K562 (cell line): ENCODE data around the gene RNASEH2A. TPM values are rescaled to one million over a fixed set of nuclear protein-coding genes. Genes with fewer than 3 reads are reported as not detected.

Source experiments
- AFF4 ChIP-seq: sonication (generic); formaldehyde crosslinking; IDR thresholded peaks from 2 replicates; pipeline ENCODE4 v1.8.0; 2023; ENCODE audit warnings: mild to moderate bottlenecking, missing genetic modification reagents
- ATF3 ChIP-seq, 2 experiments: fragments of 450-650 bp in 1 of 2; sonication (generic) in 1 of 2; formaldehyde crosslinking in 1 of 2; IDR thresholded peaks in 1 of 2; conservative IDR thresholded peaks in 1 of 2; 2 replicates each; pipeline versions ENCODE4 v1.6.1 to v1.8.1; 2016 to 2023; ENCODE audit warnings: mild to moderate bottlenecking in 2 of 2, moderate library complexity in 2 of 2, inconsistent platforms in 1 of 2, missing genetic modification reagents in 1 of 2
- CBFB ChIP-seq: sonication (generic); formaldehyde crosslinking; IDR thresholded peaks from 2 replicates; pipeline ENCODE4 v1.4.0; 2020; ENCODE audit warnings: mild to moderate bottlenecking, missing genetic modification reagents
- JUN ChIP-seq, 2 experiments: sonication (generic) in 1 of 2; formaldehyde crosslinking in 1 of 2; IDR thresholded peaks; 2 replicates each; pipeline versions ENCODE4 v1.6.1 to v1.8.0; 2012 to 2022; ENCODE audit warnings: borderline replicate concordance in 2 of 2, mild to moderate bottlenecking in 2 of 2, improper control_type of control experiment in 1 of 2, low read depth in 1 of 2, low read length in 1 of 2, missing genetic modification reagents in 1 of 2
- MAZ ChIP-seq, 2 experiments: fragments of 450-650 bp in 1 of 2; sonication (generic) in 1 of 2; formaldehyde crosslinking; IDR thresholded peaks in 1 of 2; conservative IDR thresholded peaks in 1 of 2; 2 replicates each; pipeline versions ENCODE4 v1.4.0 to v1.5.0; 2020; ENCODE audit warnings: mild to moderate bottlenecking in 1 of 2, missing genetic modification reagents in 1 of 2
- POU5F1 ChIP-seq: fragments of 150-350 bp; IDR thresholded peaks from 2 replicates; pipeline ENCODE4 v1.6.1; 2014; ENCODE audit warnings: borderline replicate concordance, low read length, low read depth, mild to moderate bottlenecking; ENCODE audit not compliant: partially characterized antibody
- PYGO2 ChIP-seq: fragments of 450-650 bp; IDR thresholded peaks from 2 replicates; pipeline ENCODE4 v1.6.1; 2016; ENCODE audit warnings: mild to moderate bottlenecking, missing genetic modification characterization, moderate library complexity, missing compliant biosample characterization
- ZNF395 ChIP-seq: fragments of 200-800 bp; sonication (Bioruptor generic); IDR thresholded peaks from 2 replicates; pipeline ENCODE4 v1.6.1; 2017; ENCODE audit warnings: missing genetic modification characterization, missing compliant biosample characterization
- polyA plus RNA-seq, 8 experiments: library from polyadenylated mRNA; depleted of rRNA in 4 of 8; stranded (reverse) in 5 of 8; unstranded in 3 of 8; fragments of >200 nt; fragmentation: Nextera tagmentation in 2 of 8; fragmentation: Illumina TruSeq in 1 of 8; extraction: Ambion mirVana in 2 of 8; extraction: Trizol in 1 of 8; gene quantifications; 2 replicates each; pipeline versions ENCODE4 v1.2.1 to v1.2.3, GENCODE V29; 2011 to 2014; ENCODE audit warnings: inconsistent platforms in 1 of 8, missing spikeins in 1 of 8
- total RNA-seq, 7 experiments: library from RNA; depleted of rRNA in 6 of 7; stranded (reverse); fragments of >200 nt in 6 of 7; fragmentation: Illumina TruSeq in 2 of 7; extraction: Trizol in 2 of 7; gene quantifications; 2 replicates each; pipeline versions ENCODE4 v1.2.1 to v1.2.3, GENCODE V29; 2011 to 2021; ENCODE audit warnings: low replicate concordance in 1 of 7

RNASEH2A gene
- total and polyA plus RNA-seq, 9 of the 15 experiments (the other 6 are each of a cell fraction or from before 2014, with no cell fraction given): 22.3 to 78.0 (median 61.7) TPM

GRCh38 chr19:12806242-12807081 is at the start of gene RNASEH2A (continued):
- TF ChIP-seq ZNF395 (CRISPR knock-in tag): no peak
- no peak for TF ChIP-seq PYGO2 (tag)
- peak; percentile 59 for TF ChIP-seq JUN (IDR thresholded peaks at IDR 0.05; ENCODE audit: borderline replicate concordance, low read depth, low read length)
- no peak; the same call in 1 of the 2 replicates for TF ChIP-seq JUN (CRISPR knock-in tag; IDR thresholded peaks at IDR 0.05; ENCODE audit: borderline replicate concordance)
- TF ChIP-seq AFF4 (CRISPR knock-in tag): 0 out of 2 replicates have a peak, but pooled peaks have one; percentile 75
- peak; percentile 84 for TF ChIP-seq POU5F1
- peak; percentile 73 to 82; a peak in 2 of 4 replicates for TF ChIP-seq MAZ (CRISPR knock-in tag; conservative IDR thresholded peaks at IDR 0.05 in 1 of 2, IDR thresholded peaks at IDR 0.05 in 1 of 2)
- peak; percentile 71; the same call in 1 of the 2 replicates for TF ChIP-seq CBFB (CRISPR knock-in tag)
- TF ChIP-seq ATF3 (IDR thresholded peaks at IDR 0.05): no peak
- peak; percentile 44; the same call in 1 of the 2 replicates for TF ChIP-seq ATF3 (CRISPR knock-in tag; conservative IDR thresholded peaks at IDR 0.05)
